Ureter (tissue), 1 donor: Measurements from ENCODE around the gene POU6F1. TPM values are rescaled to one million over a fixed set of nuclear protein-coding genes. Genes with fewer than 3 reads are reported as not detected.
"Not testable (repeated sequence)": the region's sequence is repeated elsewhere in the genome, so short reads cannot be mapped to it uniquely, and the experiment has no call there.

Experiments used
- DNase-seq: peaks from one replicate; pipeline ENCODE4 v3.0.0-alpha.2; 2020; ENCODE audit warnings: low spot score
- total RNA-seq: library from RNA; stranded (reverse); gene quantifications from one replicate; pipeline ENCODE4 v1.2.4, GENCODE V29; 2023
- donor health status: DM: yes; HTN: yes; CAD: no.

POU6F1 gene
- total RNA-seq, 1 donor from 2014 or later = 19.8 TPM

DNA sequence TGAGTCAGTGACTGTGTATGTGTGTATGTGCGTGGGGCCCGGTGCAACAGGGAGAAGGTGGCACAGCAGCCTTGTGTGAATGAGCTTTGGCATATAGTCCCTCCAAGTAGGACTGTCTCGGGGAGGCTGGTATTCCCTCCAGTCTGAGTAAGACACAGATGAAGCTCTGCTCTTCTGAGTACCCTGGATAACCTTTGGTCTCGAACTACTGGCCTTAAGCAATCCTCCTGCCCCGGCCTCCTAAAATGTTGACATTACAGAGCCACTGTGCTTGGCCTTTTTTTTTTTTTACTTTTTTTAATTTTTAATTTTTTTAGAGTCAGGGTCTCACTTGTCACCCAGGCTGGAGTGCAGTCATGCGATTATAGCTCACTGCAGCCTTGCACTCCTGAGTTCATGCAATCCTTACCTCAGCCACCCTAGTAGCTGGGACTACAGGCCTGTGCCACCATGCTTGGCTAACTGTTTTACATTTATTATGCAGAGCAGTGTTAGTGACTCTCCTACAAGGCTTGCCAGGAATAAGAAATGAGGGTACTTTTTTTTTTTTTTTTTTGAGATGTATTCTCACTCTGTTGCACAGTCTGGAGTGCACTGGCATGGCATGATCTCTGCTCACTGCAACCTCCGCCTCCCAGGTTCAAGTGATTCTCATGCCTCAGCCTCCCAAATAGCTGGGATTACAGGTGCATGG is 11.4 kb upstream of the POU6F1 start:
- no peak for DNase-seq

DNA sequence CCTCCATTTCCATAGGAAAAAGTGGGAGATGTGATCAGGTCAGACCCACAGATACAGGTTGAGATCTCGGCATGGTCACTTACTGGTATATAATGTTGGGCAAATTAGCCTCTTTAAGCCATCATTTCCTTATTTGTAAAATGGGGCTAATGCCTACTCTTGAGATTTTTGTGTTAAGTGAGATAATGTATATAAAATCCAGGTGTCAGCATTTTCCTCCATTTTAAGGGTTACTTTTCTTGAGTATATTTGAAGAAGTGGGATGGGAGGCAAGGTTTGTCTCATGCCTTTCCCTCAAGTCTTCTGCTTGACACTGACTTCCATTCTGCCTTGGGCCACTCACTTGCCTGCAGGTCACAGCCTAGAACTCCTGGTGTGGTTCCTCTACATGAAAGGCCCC is 10.1 kb upstream of the POU6F1 start:
- no peak for DNase-seq

- not testable (repeated sequence) for DNase-seq
Measured at GRCh38 chr12:51227112-51227511, 9.2 kb upstream of the POU6F1 start.

- DNase-seq = no peak
Measured at GRCh38 chr12:51225771-51226170, 7.9 kb upstream of the POU6F1 start.

GRCh38 chr12:51225234-51225633 is 7.4 kb upstream of the POU6F1 start:
- DNase-seq = no peak

GRCh38 chr12:51224625-51225024 is 6.8 kb upstream of the POU6F1 start:
- DNase-seq = no peak

DNA sequence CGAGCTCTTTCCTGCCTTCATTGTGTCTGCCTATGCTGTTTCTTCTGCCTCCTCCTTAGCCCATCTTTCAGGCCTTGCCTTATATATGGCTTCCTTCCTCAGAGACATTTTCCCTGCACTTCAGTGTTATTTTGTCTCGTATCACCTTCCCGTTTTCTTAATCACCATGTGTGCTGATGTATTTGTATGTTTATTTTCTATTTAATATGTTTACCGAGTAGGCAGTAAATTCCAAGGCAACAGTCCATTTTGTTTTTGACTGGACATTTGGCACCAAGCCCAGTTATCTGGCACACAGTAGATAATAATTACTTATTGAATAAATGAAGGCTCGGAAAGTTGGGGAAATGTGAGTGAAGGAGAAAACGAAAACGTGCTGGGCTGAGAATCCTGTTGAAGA is 4.6 kb upstream of the POU6F1 start:
- no peak for DNase-seq

DNA sequence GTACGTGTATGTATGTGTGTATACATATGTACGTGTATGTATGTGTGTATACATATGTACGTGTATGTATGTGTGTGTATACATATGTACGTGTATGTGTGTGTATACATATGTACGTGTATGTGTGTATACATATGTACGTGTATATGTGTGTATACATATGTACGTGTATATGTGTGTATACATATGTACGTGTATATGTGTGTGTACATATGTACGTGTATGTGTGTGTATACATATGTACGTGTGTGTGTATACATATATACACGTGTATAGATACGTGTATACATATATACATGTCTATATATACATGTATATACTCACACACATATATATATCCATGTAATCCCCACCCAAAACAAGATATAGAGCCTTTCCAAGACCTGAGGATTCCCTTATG is 2.0 kb upstream of the POU6F1 start:
- not testable (repeated sequence) for DNase-seq

DNA sequence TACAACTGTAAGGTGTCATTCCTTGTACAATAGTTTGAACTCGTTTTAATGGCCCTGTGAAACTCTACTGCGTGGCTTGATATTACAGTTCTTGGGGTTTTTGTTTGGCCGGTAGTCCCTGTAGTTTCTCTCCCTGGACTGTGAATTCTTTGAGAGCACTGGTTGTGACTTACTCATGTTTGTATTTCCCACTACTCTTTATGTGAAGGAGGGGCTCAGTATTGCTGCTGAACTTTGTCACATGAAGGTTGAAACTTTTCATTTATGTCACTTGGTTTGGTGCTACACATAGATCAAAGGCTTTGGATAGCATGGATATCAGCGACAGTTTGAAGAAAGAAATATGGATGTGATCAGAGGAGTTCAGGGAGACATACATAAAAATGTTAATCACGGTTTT is 1.5 kb upstream of the POU6F1 start:
- no peak for DNase-seq

- no peak for DNase-seq
Measured at GRCh38 chr12:51218607-51219161, 822 bp upstream of the POU6F1 start.

GRCh38 chr12:51217133-51217967 is 512 bp downstream of the POU6F1 start:
- peak; percentile 59 for DNase-seq

DNA sequence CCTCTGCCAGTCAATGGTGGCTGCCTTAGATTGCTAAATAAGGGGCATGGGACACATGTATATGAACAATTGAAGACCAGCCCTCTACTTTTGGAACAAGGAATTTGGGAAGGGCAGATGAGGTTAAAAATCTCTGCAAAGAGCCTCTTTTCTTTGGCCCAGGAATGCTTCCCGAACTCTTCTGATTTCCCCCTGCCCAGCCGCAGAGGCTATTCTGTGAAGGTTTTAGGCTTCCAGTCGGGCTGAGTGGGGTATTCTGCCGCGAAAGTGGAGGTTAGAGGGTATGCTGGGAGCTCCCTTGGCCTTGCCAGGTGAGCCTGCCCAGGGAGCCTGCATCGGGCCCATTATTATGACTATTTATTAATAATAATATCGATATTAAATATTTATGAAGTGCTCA is 1.2 kb downstream of the POU6F1 start:
- DNase-seq = no peak

DNA sequence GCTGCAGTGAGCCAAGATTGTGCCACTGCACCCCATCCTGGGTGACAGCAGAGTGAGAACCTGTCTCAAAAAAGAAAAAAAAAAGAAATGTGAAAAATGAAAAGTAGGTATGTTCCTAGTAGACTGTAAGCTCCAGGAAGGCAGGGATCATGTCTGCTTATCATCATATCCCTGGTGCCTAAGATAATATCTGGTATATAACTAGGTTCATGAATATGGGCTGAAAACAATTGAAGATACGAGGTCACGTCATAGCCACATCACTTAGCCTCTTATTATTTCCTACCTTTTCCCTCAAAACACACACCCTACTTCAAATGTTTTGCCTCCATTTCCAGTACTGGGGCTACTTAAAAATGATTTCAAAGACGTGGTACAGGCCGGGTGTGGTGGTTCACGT is 3.0 kb downstream of the POU6F1 start:
- no peak for DNase-seq

GRCh38 chr12:51210690-51211395 is 7.0 kb downstream of the POU6F1 start:
- DNase-seq = no peak

- DNase-seq = no peak
Measured at GRCh38 chr12:51209259-51209658, 8.6 kb downstream of the POU6F1 start.

DNA sequence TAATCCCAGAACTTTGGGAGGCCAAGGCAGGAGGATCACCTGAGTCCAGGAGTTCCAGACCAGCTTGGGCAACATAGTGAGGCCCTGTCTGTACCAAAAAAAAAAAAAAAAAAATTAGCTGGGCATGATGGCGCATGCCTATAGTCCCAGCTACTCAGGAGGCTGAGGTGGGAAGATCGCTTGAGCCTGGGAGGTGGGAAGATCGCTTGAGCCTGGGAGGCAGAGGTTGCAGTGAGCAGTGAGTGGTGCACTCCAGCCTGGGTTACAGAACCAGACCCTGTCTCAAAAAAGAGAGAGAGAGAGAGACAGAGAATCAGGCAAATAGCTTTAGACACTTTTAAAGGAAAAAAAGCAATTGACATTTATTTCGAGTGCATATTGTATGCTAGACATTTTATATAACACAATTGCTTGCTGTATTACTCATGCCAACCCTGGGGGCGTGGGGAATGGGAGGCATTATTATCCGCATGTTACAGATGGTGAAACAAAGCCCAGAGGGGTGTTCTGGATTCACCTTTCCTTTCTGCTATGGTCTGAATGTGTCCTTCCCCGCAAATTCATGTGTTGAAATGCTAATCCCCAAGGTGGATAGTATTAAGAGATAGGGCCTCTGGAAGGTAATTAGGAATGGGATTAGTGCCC is 9.7 kb downstream of the POU6F1 start:
- DNase-seq = no peak

DNA sequence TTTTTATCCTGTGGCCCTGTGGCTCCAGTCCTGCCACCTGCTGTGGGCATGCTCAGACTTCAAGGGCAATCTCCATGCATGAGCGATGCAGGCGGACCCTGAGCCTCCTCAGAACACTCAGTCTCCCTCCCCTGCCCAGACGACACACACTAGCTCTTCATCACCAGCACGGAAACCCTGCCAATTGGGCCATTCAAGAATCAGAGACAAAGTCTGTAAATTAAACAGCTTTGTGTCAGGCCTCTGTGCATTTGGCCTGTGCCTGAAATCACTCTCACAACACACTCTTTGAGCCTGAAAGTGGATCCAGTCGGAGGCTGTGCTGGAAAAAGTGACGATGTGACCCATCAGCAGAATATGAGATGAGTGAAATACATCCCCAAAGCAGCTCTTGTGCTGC is 12.5 kb downstream of the POU6F1 start:
- DNase-seq = no peak

- no peak for DNase-seq
Measured at GRCh38 chr12:51202718-51203117, 15.1 kb downstream of the POU6F1 start.

GRCh38 chr12:51200806-51201205 is 17.1 kb downstream of the POU6F1 start:
- no peak for DNase-seq

- DNase-seq = no peak
Measured at GRCh38 chr12:51200156-51200555, 17.7 kb downstream of the POU6F1 start.

GRCh38 chr12:51199366-51199945 is 18.4 kb downstream of the POU6F1 start:
- no peak for DNase-seq
